ENCODE results near the gene MSANTD2.

DNA sequence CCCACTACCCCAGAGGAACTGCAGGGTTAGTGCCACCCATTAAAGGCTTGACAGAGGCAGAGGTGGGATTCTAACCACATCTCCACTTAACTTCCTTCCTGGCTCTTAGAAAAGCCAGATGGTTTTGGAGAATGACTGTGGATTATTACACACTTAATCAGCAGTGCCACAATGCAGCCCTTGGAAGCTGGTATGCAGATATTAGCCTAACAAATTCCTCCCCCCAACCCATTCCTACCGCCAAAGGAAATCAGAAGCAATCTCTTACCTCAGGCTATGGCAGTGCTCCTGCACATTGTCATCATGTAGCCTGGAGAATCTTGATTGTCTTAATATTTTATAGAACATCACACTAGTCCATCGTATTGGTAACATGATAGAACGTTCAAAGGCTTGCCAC, 83.6 kb downstream of the MSANTD2 start:
- TF ChIP-seq, protein P1, sequence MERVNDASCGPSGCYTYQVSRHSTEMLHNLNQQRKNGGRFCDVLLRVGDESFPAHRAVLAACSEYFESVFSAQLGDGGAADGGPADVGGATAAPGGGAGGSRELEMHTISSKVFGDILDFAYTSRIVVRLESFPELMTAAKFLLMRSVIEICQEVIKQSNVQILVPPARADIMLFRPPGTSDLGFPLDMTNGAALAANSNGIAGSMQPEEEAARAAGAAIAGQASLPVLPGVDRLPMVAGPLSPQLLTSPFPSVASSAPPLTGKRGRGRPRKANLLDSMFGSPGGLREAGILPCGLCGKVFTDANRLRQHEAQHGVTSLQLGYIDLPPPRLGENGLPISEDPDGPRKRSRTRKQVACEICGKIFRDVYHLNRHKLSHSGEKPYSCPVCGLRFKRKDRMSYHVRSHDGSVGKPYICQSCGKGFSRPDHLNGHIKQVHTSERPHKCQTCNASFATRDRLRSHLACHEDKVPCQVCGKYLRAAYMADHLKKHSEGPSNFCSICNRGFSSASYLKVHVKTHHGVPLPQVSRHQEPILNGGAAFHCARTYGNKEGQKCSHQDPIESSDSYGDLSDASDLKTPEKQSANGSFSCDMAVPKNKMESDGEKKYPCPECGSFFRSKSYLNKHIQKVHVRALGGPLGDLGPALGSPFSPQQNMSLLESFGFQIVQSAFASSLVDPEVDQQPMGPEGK (CRISPR knock-in tag; IDR thresholded peaks at IDR 0.05; ENCODE audit: borderline replicate concordance), result no peak
- TF ChIP-seq, protein P2, sequence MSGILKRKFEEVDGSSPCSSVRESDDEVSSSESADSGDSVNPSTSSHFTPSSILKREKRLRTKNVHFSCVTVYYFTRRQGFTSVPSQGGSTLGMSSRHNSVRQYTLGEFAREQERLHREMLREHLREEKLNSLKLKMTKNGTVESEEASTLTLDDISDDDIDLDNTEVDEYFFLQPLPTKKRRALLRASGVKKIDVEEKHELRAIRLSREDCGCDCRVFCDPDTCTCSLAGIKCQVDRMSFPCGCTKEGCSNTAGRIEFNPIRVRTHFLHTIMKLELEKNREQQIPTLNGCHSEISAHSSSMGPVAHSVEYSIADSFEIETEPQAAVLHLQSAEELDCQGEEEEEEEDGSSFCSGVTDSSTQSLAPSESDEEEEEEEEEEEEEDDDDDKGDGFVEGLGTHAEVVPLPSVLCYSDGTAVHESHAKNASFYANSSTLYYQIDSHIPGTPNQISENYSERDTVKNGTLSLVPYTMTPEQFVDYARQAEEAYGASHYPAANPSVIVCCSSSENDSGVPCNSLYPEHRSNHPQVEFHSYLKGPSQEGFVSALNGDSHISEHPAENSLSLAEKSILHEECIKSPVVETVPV (CRISPR knock-in tag; IDR thresholded peaks at IDR 0.05), result no peak
- TF ChIP-seq ZFP30 (CRISPR knock-in tag; IDR thresholded peaks at IDR 0.05) (no peak), ZFP3 (CRISPR knock-in tag; IDR thresholded peaks at IDR 0.05) (no peak), ZNF8 (CRISPR knock-in tag; IDR thresholded peaks at IDR 0.05) (no peak), SNAI2 (CRISPR knock-in tag; IDR thresholded peaks at IDR 0.05) (no peak), ESRRG (CRISPR knock-in tag; IDR thresholded peaks at IDR 0.05) (no peak), ZNF565 (CRISPR knock-in tag; conservative IDR thresholded peaks at IDR 0.05; ENCODE audit: low read depth) (no peak), RARB (CRISPR knock-in tag; IDR thresholded peaks at IDR 0.05) (no peak), GLIS3 (CRISPR knock-in tag; IDR thresholded peaks at IDR 0.05) (no peak), CSDC2 (CRISPR knock-in tag; IDR thresholded peaks at IDR 0.05) (no peak)
- TF ChIP-seq, protein P3, sequence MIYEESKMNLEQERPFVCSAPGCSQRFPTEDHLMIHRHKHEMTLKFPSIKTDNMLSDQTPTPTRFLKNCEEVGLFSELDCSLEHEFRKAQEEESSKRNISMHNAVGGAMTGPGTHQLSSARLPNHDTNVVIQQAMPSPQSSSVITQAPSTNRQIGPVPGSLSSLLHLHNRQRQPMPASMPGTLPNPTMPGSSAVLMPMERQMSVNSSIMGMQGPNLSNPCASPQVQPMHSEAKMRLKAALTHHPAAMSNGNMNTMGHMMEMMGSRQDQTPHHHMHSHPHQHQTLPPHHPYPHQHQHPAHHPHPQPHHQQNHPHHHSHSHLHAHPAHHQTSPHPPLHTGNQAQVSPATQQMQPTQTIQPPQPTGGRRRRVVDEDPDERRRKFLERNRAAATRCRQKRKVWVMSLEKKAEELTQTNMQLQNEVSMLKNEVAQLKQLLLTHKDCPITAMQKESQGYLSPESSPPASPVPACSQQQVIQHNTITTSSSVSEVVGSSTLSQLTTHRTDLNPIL (CRISPR knock-in tag; IDR thresholded peaks at IDR 0.05; ENCODE audit: low read depth), result no peak
- TF ChIP-seq, protein P4, sequence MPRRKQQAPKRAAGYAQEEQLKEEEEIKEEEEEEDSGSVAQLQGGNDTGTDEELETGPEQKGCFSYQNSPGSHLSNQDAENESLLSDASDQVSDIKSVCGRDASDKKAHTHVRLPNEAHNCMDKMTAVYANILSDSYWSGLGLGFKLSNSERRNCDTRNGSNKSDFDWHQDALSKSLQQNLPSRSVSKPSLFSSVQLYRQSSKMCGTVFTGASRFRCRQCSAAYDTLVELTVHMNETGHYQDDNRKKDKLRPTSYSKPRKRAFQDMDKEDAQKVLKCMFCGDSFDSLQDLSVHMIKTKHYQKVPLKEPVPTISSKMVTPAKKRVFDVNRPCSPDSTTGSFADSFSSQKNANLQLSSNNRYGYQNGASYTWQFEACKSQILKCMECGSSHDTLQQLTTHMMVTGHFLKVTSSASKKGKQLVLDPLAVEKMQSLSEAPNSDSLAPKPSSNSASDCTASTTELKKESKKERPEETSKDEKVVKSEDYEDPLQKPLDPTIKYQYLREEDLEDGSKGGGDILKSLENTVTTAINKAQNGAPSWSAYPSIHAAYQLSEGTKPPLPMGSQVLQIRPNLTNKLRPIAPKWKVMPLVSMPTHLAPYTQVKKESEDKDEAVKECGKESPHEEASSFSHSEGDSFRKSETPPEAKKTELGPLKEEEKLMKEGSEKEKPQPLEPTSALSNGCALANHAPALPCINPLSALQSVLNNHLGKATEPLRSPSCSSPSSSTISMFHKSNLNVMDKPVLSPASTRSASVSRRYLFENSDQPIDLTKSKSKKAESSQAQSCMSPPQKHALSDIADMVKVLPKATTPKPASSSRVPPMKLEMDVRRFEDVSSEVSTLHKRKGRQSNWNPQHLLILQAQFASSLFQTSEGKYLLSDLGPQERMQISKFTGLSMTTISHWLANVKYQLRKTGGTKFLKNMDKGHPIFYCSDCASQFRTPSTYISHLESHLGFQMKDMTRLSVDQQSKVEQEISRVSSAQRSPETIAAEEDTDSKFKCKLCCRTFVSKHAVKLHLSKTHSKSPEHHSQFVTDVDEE (CRISPR knock-in tag; IDR thresholded peaks at IDR 0.05), result no peak

All from SK-N-SH treated with all-trans-retinoic acid at 6 μM for 48 hours (cell line).